Muscle layer of duodenum (tissue), 2 donors: ENCODE results near the gene SLC16A1.

ENCODE experiments used
- H3K27ac ChIP-seq: one replicate; pipeline ENCODE4 v1.7.0; 2013; ENCODE audit warnings: mild to moderate bottlenecking, low read length
- H3K27me3 ChIP-seq: one replicate; pipeline ENCODE4 v1.7.0; 2013; ENCODE audit warnings: low read depth, mild to moderate bottlenecking, control low read depth, low read length
- H3K36me3 ChIP-seq, 2 donors: one replicate each; pipeline ENCODE4 v1.7.0; 2013; ENCODE audit warnings: low read length in 2 of 2, control low read depth in 1 of 2, mild to moderate bottlenecking in 1 of 2; ENCODE audit not compliant: insufficient read depth in 2 of 2, control insufficient read depth in 1 of 2
- H3K4me1 ChIP-seq, 2 donors: one replicate each; pipeline ENCODE4 v1.7.0; 2013; ENCODE audit warnings: low read length in 2 of 2, mild to moderate bottlenecking in 2 of 2, control low read depth in 1 of 2, moderate library complexity in 1 of 2; ENCODE audit not compliant: insufficient read depth in 2 of 2, control insufficient read depth in 1 of 2
- H3K4me3 ChIP-seq, 2 donors: one replicate each; pipeline ENCODE4 v1.7.0; 2013; ENCODE audit warnings: low read length in 2 of 2, low read depth in 1 of 2, mild to moderate bottlenecking in 1 of 2
- H3K9me3 ChIP-seq, 2 donors: one replicate each; pipeline ENCODE4 v1.7.0; 2013; ENCODE audit warnings: low read length in 2 of 2, control low read depth in 1 of 2, mild to moderate bottlenecking in 1 of 2; ENCODE audit not compliant: control insufficient read depth in 1 of 2
- donor health status: healthy.

SLC16A1 gene

GRCh38 chr1:112911506-112912220 is 44.3 kb downstream of the SLC16A1 start:
- Histone ChIP-seq H3K4me1 (no peaks in the 10 kb centered on the region), H3K27me3 (no peaks in the 10 kb centered on the region), H3K4me3 (no peak overlapping the region), H3K36me3 (peaks cover 8 to 13% of the 10 kb centered on the region in 2 donors), H3K9me3 (no peaks in the 10 kb centered on the region), H3K27ac (no peak overlapping the region)

DNA sequence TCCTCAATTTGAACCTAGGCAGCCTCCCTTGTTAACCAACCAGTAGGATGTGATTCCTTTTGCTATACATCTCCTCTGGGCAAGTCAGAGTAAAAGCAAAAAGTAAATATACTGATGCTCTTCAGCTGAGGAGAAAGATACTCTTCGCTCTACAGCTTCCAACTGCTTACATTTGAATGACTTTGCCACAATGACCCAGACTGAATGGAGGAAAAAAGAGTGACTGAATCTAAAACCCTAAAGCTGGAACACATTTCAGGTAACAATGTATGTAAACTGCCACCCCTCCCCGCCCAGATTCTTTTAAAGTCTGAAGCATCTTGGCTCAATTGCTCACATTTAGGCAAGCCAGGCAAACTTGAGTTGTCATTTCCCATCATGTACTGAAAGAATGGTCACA is 46.1 kb downstream of the SLC16A1 start:
- no peak overlapping the region for H3K4me3 ChIP-seq
- no peaks in the 10 kb centered on the region for H3K9me3 ChIP-seq
- no peak overlapping the region for H3K27ac ChIP-seq
- H3K36me3 ChIP-seq: peaks cover 8 to 13% of the 10 kb centered on the region in 2 donors
- no peaks in the 10 kb centered on the region for H3K27me3 ChIP-seq
- H3K4me1 ChIP-seq: peaks cover 6 to 10% of the 10 kb centered on the region in 2 donors

- peak overlapping the region; percentile 46 for H3K27ac ChIP-seq
These were observed 49.8 kb downstream of the SLC16A1 start for GRCh38 chr1:112906150-112906698.

DNA sequence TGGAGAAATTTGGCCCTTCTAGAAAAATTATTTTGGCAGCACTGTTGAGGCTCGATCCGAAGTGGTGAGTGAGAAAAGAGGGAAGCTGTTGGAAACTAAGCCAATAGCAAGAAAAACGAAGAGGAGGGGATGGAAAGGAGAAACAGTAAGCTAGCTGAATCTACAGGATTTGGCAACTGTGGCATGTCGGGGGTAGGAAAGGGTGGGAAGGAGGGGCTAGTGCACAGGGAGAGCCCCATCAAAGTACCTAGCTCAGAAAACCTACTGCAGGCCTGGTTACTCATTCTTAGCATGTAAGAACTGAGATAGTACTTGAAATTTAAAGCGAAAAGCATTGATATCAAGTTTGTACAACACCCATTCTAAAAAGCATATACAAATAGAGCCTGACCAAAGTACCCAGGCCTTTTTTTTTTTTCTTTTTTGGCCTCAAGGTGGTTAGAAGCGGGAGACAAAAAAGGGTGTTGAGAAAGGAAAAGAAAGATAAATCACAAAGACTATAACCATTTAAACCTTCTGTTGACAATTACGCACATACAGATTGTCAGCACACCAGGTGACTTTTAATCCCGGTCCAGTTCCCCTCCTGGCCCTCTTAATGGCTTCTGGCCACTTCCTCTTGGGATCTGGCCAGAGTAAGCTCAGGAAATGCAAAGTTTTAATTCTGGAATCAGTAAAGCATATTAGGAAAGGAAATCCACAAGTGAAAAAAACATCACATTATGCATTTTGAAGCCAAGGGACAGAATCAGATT is 50.4 kb downstream of the SLC16A1 start:
- H3K4me1 ChIP-seq: peaks cover 8 to 15% of the 10 kb centered on the region in 2 donors

More at GRCh38 chr1:112906150-112906698, 49.8 kb downstream of the SLC16A1 start:
- Histone ChIP-seq H3K27me3 (no peaks in the 10 kb centered on the region), H3K9me3 (no peaks in the 10 kb centered on the region), H3K4me3 (no peak overlapping the region), H3K36me3 (no peaks in the 10 kb centered on the region), H3K4me1 (peaks cover 8 to 15% of the 10 kb centered on the region in 2 donors)

DNA sequence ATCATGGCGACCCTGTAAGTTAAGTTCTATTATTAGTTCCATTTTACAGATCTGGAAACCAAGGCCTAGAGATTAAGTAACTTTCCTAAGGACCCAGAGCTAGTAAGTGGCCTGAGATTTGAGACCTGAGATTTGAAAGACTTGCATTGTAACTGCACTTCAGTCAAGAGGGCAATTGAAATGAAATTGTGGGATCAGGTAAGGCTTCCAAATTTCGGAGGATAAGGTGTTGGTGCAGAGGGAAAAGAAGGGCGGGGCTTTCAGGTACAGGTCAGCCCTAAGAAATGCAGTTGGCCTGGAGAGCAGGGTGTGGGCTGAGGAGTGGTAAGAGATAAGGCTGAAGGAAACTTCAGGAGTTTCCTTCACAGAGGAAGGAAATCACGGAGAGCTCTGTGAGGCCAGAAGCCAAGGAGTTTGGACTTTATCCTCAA is 51.1 kb downstream of the SLC16A1 start:
- Histone ChIP-seq H3K27me3 (no peaks in the 10 kb centered on the region), H3K36me3 (no peaks in the 10 kb centered on the region), H3K4me1 (peaks cover 8 to 15% of the 10 kb centered on the region in 2 donors), H3K9me3 (no peaks in the 10 kb centered on the region), H3K4me3 (no peak overlapping the region), H3K27ac (peak overlapping the region; percentile 47)

More for the DNA sequence above, 50.4 kb downstream of the SLC16A1 start:
- Histone ChIP-seq H3K9me3 (no peaks in the 10 kb centered on the region), H3K27ac (peak overlapping the region; percentile 46), H3K27me3 (no peaks in the 10 kb centered on the region), H3K36me3 (no peaks in the 10 kb centered on the region), H3K4me3 (no peak overlapping the region)

GRCh38 chr1:112904071-112904830 is 51.7 kb downstream of the SLC16A1 start:
- H3K4me3 ChIP-seq: no peak overlapping the region
- H3K27me3 ChIP-seq: no peaks in the 10 kb centered on the region
- H3K9me3 ChIP-seq: no peaks in the 10 kb centered on the region
- peak overlapping the region; percentile 47 for H3K27ac ChIP-seq
- H3K4me1 ChIP-seq: peaks cover 8 to 15% of the 10 kb centered on the region in 2 donors
- H3K36me3 ChIP-seq: no peaks in the 10 kb centered on the region

GRCh38 chr1:112902221-112902620 is 53.8 kb downstream of the SLC16A1 start:
- H3K4me1 ChIP-seq: peaks cover 8 to 15% of the 10 kb centered on the region in 2 donors
- H3K36me3 ChIP-seq: no peaks in the 10 kb centered on the region
- H3K4me3 ChIP-seq: no peak overlapping the region
- H3K27me3 ChIP-seq: no peaks in the 10 kb centered on the region
- H3K27ac ChIP-seq: no peak overlapping the region
- H3K9me3 ChIP-seq: no peaks in the 10 kb centered on the region

DNA sequence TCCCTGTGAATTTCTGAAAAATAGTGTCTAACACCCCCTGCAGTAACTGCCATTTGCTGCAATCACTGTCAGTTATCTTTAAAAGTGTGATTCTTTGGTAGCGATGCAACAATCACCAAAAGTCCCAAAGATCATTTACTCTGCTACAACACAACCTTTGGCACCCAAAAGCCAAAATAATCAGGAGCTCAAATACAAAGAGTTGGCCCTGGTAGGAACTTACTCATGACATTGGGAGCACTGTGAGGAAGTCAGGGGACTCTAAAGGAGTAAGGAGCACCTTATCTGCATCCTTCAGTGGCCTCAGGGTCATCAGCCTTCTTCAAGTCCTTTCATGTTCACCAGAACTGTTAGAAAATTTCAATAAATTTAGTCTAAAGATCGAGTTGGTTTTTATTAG is 54.6 kb downstream of the SLC16A1 start:
- Histone ChIP-seq H3K27me3 (no peaks in the 10 kb centered on the region), H3K4me3 (no peak overlapping the region), H3K36me3 (no peaks in the 10 kb centered on the region), H3K4me1 (peaks cover 8 to 15% of the 10 kb centered on the region in 2 donors), H3K27ac (no peak overlapping the region), H3K9me3 (peaks cover 0 to 6% of the 10 kb centered on the region in 2 donors)

- Histone ChIP-seq H3K27me3 (no peaks in the 10 kb centered on the region), H3K9me3 (peaks cover 9 to 11% of the 10 kb centered on the region in 2 donors), H3K4me3 (no peak overlapping the region), H3K36me3 (no peaks in the 10 kb centered on the region), H3K4me1 (no peaks in the 10 kb centered on the region), H3K27ac (no peak overlapping the region)
These were observed 59.2 kb downstream of the SLC16A1 start for GRCh38 chr1:112896783-112897182.

- H3K4me1 ChIP-seq: no peaks in the 10 kb centered on the region
- no peaks in the 10 kb centered on the region for H3K36me3 ChIP-seq
- no peaks in the 10 kb centered on the region for H3K27me3 ChIP-seq
- H3K4me3 ChIP-seq: no peak overlapping the region
- peaks cover 9 to 11% of the 10 kb centered on the region in 2 donors for H3K9me3 ChIP-seq
- no peak overlapping the region for H3K27ac ChIP-seq
These were observed 61.4 kb downstream of the SLC16A1 start for GRCh38 chr1:112894561-112895011.

- H3K4me3 ChIP-seq: no peak overlapping the region
- no peaks in the 10 kb centered on the region for H3K4me1 ChIP-seq
- no peaks in the 10 kb centered on the region for H3K27me3 ChIP-seq
- no peak overlapping the region for H3K27ac ChIP-seq
- H3K9me3 ChIP-seq: peaks cover 9 to 11% of the 10 kb centered on the region in 2 donors
- H3K36me3 ChIP-seq: no peaks in the 10 kb centered on the region
These were observed 62.0 kb downstream of the SLC16A1 start for GRCh38 chr1:112894010-112894292.
